Measurements from ENCODE around the gene DENND4C.
"Not testable (repeated sequence)": the region's sequence is repeated elsewhere in the genome, so short reads cannot be mapped to it uniquely, and the experiment has no call there.

DENND4C gene

DNA sequence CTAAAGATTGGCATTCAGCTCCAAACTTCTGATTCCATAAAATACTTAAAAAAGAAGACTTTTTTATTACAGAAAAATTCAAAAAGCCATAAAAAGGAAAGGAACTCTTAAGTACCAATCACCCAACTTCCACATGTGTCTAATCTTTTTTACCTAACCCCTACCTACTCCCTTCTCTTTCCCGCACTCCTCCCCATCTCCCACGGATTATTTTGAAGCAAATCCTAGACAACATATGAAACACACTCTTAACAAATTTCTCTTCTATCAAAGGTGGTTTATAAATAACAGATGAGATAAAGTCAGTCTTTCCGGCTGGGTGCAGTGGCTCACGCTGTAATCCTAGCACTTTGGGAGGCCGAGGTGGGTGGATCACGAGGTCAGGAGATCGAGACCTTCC lies 5.9 kb upstream of the DENND4C start:
- no peak for DNase-seq (ENCODE audit: low spot score)

DNA sequence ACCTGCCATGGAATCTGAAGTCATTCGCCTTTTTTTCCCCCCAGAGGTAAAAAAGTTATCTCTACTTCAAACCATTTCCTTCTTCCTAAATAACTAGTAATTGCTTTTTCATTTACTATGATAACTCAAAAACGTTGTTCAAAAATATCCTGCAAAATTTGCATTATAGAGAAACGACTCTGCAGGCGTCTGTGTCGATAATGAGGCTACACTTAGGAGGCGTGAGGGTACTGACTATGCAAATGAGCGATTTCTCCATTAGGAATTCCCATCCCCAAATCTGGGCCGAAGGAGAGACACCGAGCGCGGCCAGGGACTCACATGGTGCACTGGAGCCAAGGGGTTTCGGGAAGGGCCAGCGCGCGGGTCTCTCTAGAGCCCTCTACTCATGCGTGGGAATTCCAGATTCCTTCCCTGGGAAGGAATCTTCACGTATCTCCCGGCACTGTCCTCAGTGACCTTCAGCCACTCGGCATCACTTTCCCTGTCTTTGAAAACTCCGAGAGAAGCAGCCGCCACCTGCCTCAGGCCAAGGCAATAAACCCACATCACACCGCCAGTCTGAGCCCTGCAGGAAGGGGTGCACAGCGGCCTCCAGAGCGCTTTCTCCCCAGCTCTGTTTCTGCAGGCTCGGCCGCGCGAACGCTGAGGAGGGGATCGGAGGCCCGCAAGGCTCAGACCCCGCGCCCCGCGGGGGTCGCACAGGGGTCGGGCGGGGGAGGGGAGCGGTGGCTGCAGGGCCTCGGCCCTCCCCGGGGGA lies 718 bp upstream of the DENND4C start:
- DNase-seq (ENCODE audit: low spot score): no peak

DNA sequence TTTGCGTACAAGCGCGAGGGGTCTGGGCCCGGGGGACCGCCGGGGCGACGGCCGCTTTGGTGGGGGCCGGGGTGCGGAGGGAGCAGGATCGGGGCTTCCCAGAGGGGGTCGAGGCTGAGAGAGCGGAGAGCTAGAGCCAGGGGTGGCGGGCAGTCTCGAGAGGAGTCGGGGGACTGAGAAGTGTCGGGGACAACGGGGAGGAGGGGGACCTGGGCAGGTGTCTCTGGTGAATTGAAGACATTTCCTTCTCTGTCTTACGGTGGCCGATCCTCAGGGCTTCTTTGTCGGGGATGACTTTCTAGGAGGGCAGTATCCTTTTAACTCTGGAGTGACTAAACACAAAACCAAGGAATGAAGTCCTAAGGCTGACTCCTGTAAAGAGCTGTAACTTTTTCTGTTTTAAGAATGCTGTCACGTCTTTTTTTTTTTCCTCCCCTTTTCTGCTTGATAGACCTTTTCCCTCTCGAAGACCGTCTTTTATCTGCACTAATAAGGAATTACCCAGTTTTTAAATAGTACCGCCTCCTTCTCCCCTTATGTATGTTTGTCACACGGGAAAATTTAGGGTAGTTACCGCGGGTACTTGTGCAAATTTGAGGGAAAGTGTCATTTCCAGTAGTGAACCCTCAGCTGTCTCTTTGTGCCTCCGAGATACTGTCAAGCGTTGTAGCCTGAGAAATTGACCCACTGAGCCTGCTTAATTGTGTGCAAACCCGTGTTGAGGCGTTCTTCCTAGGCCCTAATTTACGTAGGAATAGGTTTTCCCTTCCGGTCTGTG lies 822 bp downstream of the DENND4C start:
- peak; percentile 22 for DNase-seq (ENCODE audit: low spot score)

DNA sequence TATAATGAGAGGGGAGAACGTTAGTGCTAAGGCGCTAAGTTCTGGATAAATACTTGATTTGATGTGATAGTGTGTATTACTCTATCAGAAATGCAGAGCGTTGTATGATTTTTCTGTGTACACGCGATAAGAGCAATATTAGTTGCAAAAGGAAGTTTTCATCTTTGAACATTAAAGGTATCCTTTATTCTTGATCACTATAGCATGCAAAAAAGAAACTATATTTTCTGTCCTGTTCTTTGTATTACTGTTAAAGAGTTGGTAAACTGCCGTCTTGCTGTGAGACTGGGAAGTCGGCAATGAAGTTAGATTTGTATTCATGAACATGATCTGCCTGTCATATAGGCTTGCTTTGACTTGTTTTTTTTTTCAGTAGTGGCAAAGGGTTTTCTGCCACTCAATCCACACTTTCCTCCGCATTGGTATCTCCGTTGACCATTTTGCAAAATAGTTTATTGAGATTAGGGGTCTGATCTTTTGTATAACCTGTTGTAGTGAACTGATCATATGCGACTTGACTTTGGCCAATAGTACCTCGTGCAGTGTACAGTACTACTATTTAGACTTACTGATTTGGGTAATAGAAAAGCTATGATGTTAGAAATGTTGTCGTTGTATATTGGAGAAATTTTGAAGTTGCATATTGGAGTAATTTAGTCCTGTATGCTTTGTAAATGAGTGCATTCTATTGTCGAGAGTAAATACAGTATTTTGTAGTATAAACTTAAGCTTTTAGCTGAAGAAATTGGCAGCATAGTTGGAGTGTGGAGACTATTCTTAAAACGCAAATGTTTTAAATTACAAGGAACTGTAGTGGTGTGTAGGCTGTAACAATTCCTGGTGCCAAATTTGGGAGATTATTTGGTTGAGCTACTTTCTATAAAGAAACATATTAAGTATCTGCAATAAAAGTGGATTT lies 1.7 kb downstream of the DENND4C start:
- DNase-seq (ENCODE audit: low spot score): no peak

DNA sequence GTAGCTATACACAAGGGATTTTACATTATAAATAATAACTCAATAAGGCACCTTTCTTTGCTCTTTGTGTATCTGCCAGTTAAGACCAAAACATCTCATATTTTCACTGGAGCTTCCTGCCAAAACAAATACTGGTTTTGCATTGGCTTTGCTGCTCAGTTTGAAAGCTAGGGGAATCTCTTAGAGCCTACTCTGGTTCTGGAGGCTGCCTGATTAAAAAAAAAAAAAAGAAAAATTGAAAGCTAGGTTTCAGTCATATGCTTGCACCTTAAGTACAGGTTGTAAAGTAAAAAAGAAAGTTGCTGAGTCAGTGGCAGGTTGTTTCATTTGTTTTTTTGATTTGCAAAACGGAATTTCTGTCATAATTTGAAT lies 2.3 kb downstream of the DENND4C start:
- peak; percentile 27 for DNase-seq (ENCODE audit: low spot score)

DNA sequence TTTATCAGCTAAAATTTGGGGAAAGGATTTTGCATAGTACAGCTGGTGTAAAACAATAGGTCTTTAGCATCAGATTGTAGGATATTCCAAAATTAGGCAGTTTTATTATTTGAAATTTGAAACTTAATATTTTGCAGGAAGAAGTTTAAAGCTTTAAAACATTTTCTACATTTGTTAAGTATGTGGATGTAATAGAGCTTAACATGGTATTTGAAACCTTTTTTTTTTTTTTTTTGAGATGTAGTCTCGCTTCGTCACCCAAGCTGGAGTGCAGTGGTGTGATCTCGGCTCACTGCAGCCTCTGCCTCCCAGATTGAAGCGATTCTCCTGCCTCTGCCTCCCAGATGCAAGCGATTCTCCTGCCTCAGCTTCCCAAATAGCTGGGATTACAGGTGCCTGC lies 2.9 kb downstream of the DENND4C start:
- DNase-seq (ENCODE audit: low spot score): no peak

DNA sequence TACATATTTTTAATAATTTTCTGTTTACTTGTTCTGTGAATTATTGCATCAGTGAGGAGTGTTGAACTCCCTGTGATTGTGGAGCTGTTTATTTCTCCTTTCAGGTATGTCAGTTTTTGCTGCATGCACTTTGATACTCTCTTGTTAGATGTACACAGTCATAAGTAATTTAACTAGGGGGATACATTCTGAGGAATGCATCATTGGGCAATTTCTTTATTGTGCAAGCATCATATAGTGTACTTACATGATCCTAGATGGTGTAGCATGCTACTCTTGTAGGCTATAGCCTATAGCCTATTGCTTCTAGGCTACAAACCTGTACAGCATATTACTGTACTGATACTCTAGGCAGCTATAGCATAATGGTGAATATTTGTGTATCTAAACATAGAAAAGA lies 9.5 kb downstream of the DENND4C start:
- no peak for DNase-seq (ENCODE audit: low spot score)

DNA sequence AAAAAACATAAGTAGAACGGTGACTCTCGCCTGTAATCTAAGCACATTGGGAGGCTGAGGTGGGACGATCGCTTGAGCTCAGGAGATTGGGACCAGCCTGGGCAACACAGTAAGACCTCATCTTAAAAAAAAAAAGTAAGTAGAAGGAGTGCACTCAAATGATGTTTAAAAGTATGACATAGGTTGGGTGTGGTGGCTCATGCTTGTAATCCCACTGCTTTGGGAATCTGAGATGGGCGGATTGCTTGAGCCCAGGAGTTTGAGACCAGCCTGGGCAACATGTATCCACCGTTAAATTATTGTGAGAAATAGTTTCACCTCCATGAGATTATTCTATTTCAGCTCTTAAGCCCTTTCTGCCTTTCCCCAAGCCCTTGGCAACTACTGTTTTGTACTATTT lies 11.2 kb downstream of the DENND4C start:
- no peak for DNase-seq (ENCODE audit: low spot score)

DNA sequence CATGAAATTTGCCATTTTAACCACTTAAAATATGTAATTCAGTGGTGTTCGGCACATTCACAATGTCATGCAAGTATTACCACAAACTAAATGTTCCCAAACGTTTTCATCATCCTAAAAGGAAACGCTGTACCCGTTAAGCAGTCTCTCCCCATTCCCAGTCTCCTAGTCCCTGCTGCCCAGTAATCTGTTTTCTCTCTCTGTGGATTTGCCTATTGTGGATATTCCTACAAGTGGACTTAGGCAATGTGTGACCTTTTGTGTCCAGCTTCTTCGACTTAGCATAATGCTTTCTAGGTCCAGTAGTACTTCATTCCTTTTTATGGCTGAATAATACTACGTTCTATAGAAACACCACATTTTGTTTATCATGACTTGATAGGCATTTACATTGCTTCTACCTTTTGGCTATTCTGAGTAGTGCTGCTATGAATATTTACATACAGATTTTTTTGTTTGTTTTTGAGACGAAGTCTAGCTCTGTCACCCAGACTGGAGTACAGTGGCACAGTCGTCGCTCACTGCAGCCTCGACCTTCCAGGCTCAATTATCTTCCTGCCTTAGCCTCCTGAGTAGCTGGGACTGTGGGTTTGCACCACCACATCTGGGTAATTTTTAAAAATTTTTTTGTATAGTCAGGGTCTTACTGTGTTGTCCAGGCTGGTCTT lies 13.0 kb downstream of the DENND4C start:
- DNase-seq (ENCODE audit: low spot score): no peak

DNA sequence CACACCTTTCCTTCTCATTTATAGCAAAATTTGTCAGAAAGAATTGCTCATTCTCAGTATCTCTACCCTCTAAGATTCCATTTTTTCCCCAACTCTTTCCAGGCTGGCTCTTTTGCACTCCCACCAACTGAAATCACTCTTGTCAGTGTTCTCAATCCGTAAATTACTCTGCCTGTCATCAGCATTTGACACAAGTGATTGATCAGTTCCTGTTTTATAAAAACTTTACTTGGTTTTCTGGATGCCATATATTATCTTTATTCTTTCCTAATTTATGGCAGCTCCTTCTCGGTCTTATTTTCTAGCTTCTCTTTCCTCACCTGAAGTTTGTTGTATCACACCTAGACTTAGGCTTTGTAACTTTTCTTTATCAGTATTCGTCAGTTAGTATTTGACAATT lies 16.4 kb downstream of the DENND4C start:
- DNase-seq (ENCODE audit: low spot score): no peak

DNA sequence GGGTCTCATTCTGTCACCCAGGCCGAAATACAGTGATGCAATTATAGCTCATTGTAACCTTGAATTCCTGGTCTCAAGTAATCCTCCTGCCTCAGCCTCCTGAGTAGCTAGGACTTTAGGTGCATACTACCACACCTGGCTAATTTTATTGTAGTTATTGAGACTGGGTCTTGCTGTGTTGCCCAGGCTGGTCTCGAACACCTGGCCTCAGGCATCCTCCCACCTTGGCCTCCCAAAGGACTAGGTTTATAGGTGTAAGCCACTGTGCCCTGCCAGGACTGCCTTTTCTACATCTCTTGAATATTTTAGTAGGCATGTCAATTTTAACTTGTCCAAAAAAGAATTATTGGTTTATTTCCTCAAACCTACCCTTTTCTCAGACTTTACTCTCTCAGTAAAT lies 16.9 kb downstream of the DENND4C start:
- no peak for DNase-seq (ENCODE audit: low spot score)

DNA sequence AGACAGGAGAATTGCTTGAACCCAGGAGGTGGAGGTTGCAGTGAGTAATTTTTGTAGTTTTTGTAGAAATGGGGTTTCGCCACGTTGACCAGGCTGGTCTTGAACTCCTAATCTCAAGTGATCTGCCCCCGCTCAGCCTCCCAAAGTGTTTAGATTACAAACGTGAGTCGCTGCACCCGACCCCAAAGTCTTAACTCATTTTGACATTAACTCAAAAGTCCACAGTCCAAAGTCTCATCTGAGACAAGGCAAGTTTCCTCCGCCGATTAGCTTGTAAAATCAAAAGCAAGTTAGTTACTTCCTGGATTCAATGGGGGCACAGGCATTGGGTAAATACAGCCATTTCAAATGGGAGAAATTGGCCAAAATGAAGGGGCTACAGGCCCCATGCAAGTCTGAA lies 19.9 kb downstream of the DENND4C start:
- not testable (repeated sequence) for DNase-seq (ENCODE audit: low spot score)

DNA sequence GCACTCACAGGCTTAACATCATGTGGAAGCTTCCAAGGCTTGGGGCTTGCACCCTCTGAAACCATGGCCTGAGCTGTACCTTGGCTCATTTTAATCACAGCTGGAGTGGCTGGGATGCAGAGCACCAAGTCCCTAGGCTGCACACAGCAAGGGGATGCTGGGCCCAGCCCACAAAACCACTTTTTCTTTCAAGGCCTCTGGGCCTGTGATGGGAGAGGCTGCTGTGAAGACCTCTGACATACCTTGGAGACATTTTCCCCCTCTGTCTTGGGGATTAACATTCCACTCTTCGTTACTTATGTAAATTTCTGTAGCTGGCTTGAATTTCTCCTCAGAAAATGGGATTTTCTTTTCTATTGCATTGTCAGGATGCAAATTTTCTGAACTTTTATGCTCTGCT lies 20.7 kb downstream of the DENND4C start:
- DNase-seq (ENCODE audit: low spot score): not testable (repeated sequence)

DNA sequence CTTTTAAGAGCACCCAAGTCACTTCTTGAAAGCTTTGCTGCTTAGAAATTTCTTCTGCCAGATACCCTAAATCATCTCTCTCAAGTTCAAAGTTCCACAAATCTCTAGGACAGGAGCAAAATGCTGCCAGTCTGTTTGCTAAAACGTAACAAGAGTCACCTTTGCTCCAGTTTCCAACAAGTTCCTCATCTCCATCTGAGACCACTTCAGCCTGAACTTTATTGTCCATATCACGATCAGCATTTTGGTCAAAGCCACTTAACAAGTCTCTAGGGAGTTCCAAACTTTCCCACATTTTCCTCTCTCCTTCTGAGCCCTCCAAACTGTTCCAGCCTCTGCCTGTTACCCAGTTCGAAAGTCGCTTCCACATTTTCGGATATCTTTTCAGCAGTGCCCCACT lies 21.1 kb downstream of the DENND4C start:
- DNase-seq (ENCODE audit: low spot score): not testable (repeated sequence)

DNA sequence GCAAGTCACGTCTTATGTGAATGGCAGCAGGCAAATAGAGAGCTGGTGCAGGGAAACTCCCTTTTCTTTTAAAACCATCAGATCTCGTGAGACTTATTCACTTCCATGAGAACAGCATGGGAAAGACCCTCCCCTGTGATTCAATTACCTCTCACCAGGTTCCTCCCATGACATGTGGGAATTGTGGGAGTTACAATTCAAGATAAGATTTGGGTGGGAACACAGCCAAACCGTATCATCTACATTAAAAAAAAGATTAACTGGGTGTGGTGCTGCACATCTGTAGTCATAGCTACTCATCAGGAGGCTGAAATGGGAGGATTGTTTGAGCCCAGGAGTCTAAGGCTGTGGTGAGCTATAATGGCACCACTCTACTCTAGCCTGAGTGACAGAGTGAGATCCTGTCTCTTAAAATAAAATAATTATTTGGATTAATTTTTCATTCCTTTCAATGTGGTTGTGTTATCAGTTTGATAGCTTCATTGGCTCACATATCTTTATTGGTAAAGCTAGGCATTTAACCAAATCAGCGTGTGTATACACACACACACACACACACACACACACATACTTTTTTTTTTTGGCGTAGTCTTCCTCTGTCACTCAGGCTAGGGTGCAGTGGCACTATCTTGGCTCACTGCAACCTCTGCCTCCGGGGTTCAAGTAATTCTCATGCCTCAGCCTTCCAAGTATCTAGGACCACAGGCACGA lies 21.8 kb downstream of the DENND4C start:
- no peak for DNase-seq (ENCODE audit: low spot score)

DNA sequence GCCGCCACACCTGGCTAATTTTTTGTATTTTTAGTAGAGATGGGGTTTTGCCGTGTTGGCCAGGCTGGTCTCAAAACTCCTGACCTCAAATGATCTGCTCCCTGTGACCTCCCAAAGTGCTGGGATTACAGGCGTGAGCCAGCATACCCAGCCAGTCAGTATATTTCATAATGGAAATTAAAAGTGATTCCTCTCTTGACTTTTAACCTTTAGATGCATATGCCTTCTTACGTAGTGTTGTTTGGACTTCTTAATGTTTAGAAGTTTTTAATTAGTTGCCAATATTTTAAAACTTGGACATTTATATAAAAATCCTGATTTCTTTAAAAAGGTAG lies 22.4 kb downstream of the DENND4C start:
- no peak for DNase-seq (ENCODE audit: low spot score)

DNA sequence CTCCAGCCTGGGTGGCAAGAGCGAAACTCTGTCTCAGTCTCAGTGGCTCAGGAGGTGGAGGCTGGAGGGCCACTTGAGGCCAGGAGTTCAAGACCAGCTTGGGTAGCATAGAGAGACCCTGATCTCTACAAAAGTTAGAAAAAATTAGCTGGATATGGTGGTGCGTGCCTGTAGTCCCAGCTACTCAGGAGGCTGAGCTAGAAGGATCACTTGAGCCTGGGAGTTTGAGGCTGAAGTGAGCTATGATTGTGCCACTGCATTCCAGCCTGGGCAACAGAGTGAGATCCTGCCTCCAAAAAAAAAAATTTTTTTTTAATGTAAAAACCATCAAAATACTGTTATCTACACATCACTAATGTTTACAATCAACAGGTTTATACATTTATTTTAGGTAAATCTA lies 24.6 kb downstream of the DENND4C start:
- no peak for DNase-seq (ENCODE audit: low spot score)

DNA sequence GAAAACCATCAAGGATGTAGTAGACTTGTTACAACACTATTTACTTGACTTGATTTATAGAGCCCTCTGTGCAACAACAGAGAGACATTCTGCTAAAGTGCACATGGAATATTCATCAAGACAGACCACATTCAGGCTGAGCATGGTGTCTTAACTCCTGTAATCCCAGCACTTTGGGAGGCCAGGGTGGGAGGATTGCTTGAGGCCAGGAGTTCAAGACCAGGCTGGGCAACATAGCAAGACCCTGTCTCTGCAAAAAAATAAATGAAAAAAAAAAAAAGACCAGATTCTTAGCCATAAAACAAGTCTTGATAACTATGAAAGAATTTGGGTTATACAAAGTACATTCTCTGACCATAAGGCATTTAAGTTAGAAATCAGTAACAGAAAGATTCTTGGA lies 25.3 kb downstream of the DENND4C start:
- no peak for DNase-seq (ENCODE audit: low spot score)

DNA sequence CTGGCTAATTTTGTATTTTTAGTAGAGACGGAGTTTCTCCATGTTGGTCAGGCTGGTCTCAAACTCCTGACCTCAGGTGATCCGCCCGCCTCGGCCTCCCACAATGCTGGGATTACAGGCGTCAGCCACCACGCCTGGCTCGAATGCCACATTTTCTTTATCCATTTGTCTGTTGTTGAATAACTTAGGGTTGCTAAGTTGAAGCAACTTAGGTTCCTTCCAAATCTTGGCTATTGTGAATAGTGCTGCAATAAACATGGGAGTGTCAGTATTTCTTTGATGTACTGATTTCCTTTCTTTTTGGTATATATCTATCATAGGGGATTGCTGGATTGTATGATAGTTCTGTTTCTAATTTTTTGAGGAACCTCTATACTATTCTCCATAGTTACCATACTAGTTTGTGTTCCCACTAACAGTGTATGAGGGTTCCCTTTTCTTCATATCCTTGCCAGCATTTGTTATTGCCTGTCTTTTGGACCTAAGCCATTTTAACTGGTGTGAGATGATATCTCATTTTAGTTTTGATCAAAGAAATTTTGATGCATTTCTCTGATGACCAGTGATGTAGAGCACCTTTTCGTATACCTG lies 29.3 kb downstream of the DENND4C start:
- not testable (repeated sequence) for DNase-seq (ENCODE audit: low spot score)

DNA sequence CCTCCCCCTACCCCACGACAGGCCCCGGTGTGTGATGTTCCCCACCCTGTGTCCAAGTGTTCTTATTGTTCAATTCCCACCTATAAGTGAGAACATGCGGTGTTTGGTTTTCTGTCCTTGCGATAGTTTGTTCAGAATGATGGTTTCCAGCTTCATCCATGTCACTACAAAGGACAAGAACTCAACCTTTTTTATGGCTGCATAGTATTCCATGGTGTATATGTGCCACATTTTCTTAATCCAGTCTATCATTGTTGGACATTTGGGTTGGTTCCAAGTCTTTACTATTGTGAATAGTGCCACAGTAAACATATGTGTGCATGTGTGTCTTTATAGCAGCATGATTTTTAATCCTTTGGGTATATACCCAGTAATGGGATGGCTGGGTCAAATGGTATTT lies 35.1 kb downstream of the DENND4C start:
- not testable (repeated sequence) for DNase-seq (ENCODE audit: low spot score)

DNA sequence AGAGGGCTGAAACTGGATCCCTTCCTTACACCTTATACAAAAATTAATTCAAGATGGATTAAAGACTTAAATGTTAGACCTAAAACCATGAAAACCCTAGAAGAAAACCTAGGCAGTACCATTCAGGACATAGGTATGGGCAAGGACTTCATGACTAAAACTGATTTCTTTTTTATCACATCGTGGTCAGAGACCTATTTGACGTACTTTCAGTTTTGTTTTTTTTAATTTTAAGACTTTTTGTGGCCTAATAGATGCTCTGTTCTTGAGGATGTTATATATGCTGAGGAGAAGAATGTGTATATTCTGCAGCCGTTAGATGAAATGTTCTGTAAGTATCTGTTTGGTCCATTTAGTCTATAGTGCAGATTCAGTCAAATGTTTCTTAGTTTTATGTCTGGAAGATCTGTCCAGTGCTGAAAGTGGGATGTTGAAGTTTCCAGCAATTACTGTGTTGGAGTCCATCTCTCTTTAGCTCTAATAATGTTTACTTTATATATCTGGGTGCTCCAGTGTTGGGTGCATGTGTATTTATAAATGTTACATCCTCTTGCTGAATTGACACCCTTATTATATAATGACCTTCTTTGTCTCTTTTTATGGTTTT lies 36.4 kb downstream of the DENND4C start:
- not testable (repeated sequence) for DNase-seq (ENCODE audit: low spot score)

All from AG20443 (cell line).